ENCODE data around the gene ACTL10.

Gene ACTL10

DNA sequence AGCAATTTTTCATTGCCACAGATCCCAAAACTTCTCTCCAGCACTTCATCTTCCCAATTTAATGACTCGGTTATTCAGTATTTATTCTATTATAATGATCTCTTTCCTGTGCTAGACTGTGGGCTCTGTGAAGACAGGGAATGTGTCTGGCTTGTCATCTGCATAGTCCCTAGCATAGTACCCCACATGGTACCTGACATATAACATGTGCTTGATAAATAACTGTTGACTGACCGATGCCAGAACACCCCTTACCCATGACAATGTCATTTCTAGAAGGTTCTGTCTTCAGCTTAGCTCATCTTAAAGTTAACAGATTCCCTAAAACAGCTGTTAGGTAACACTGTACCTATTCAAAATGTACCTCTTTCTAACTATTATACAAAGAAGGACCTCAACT, 49.8 kb downstream of the ACTL10 start:
- H3K4me3 ChIP-seq (replicated peaks; ENCODE audit: low read depth, low read length), result no peak overlapping the region
- TF ChIP-seq CTCF (IDR thresholded peaks at IDR 0.05; ENCODE audit: insufficient read depth, low read length, poor library complexity, severe bottlenecking), result no peak
- no peak for DNase-seq (ENCODE audit: extremely low read depth, insufficient read length)
- no peaks in the 10 kb centered on the region for H3K27me3 ChIP-seq (replicated peaks; ENCODE audit: control insufficient read depth, insufficient read depth, low read length)
- no peaks in the 10 kb centered on the region; the same call in none of the 2 replicates for H3K36me3 ChIP-seq (ENCODE audit: control insufficient read depth, insufficient read depth, low read length)
